Measurements from ENCODE around the gene CCDC40.

DNA sequence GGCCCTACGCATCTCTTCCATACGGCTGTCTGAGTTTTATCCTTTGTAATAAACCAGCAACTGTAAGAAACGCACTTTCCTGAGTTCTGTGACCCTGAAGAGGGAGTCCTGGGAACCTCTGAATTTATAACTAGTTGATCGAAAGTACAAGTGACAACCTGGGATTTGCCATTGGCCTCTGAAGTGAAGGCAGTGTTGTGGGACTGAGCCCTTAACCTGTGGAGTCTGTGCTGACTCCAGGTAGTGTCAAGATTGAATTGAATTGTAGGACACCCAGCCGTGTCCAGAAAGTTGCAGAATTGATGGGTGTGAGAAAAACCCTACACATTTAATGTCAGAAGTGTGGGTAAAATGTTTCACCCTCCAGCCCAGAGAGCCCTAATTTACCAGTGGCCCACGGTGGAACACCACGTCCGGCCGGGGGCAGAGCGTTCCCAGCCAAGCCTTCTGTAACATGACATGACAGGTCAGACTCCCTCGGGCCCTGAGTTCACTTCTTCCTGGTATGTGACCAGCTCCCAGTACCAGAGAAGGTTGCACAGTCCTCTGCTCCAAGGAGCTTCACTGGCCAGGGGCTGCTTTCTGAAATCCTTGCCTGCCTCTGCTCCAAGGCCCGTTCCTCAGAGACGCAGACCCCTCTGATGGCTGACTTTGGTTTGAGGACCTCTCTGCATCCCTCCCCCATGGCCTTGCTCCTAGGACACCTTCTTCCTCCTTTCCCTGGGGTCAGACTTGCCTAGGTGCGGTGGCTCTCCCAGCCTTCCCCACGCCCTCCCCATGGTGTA, 66.4 kb downstream of the CCDC40 start:
- TF ChIP-seq CTCF (IDR thresholded peaks at IDR 0.05) (no peak), POLR2A (IDR thresholded peaks at IDR 0.05) (no peak)
